COR-L47 (cell line): Measurements from ENCODE around the gene HAPLN3.

ENCODE experiments used
- DNase-seq: peaks from one replicate; lab custom pipeline; 2025; lab: John Stamatoyannopoulos, UW

HAPLN3 gene

DNA sequence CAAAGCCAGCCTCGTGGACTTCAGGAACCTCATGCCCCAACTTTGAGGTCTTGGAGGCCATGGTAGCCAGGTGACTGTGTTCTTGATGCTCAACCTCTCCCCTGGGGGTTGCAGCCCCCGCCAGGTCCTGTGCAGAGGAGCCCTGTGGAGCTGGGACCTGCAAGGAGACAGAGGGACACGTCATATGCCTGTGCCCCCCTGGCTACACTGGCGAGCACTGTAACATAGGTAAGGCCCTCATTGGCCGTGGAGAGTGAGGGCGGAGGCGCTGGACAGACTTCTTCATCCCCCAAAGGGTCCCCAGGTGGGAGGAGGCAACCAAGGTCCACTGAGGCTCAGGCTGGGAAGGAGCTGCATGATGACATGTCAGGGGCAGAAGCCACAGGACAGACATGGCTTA is 35.1 kb downstream of the HAPLN3 start:
- DNase-seq = no peak

- no peak for DNase-seq
Observed at GRCh38 chr15:88859550-88859949, 35.8 kb downstream of the HAPLN3 start.

DNA sequence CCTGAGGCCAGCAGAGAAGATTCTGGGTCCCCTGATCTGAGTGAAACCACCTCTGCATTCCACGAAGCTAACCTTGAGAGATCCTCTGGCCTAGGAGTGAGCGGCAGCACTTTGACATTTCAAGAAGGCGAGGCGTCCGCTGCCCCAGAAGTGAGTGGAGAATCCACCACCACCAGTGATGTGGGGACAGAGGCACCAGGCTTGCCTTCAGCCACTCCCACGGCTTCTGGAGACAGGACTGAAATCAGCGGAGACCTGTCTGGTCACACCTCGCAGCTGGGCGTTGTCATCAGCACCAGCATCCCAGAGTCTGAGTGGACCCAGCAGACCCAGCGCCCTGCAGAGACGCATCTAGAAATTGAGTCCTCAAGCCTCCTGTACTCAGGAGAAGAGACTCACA is 36.4 kb downstream of the HAPLN3 start:
- no peak for DNase-seq

GRCh38 chr15:88852476-88852875 is 42.9 kb downstream of the HAPLN3 start:
- DNase-seq = no peak

- no peak for DNase-seq
Observed at GRCh38 chr15:88849376-88850072, 45.8 kb downstream of the HAPLN3 start.

GRCh38 chr15:88848203-88848602 is 47.1 kb downstream of the HAPLN3 start:
- no peak for DNase-seq

DNA sequence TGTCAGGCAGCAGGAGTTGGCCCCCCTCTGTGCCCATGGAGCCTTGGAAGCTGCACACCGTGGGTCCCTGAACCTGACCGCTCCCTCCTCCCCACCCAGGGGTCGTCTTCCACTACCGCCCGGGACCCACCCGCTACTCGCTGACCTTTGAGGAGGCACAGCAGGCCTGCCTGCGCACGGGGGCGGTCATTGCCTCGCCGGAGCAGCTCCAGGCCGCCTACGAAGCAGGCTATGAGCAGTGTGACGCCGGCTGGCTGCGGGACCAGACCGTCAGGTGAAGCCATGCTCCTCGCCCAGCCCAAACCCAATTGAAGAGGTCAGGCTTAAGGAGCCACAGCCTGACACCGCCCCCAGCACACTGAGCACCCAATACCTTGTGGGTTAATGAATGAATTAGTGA is 48.2 kb downstream of the HAPLN3 start:
- DNase-seq = no peak

DNA sequence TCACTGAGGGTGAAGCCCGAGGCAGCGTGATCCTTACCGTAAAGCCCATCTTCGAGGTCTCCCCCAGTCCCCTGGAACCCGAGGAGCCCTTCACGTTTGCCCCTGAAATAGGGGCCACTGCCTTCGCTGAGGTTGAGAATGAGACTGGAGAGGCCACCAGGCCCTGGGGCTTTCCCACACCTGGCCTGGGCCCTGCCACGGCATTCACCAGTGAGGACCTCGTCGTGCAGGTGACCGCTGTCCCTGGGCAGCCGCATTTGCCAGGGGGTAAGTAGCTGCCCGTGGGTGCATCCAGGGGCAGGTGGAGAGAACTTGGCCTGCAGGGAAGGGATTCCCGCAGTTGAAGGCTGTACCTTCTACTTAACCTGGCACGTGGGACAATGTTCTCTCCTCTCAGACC is 49.7 kb downstream of the HAPLN3 start:
- DNase-seq = no peak

GRCh38 chr15:88844749-88845386 is 50.5 kb downstream of the HAPLN3 start:
- DNase-seq = no peak

DNA sequence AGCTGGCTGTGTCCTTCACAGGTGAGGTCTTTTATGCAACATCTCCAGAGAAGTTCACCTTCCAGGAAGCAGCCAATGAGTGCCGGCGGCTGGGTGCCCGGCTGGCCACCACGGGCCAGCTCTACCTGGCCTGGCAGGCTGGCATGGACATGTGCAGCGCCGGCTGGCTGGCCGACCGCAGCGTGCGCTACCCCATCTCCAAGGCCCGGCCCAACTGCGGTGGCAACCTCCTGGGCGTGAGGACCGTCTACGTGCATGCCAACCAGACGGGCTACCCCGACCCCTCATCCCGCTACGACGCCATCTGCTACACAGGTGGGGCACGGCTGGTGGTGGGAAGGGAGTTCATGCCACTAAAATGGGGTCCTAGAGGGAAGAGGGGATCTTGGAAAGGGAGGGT is 52.0 kb downstream of the HAPLN3 start:
- DNase-seq = no peak

- no peak for DNase-seq
Observed at GRCh38 chr15:88842156-88842555, 53.2 kb downstream of the HAPLN3 start.

- DNase-seq = no peak
Observed at GRCh38 chr15:88841236-88841635, 54.1 kb downstream of the HAPLN3 start.

DNA sequence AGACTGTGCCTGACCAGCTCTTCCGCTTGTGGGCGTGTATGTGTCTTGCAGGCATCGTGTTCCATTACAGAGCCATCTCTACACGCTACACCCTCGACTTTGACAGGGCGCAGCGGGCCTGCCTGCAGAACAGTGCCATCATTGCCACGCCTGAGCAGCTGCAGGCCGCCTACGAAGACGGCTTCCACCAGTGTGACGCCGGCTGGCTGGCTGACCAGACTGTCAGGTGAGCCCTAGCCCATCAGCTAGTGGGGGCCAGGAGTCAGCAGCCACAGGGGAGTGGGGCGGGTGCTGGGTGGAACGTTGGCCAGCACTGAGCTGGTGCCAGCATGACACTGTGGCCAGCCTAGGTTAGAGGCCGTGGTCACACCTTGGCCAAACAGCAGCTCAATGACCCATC is 55.4 kb downstream of the HAPLN3 start:
- DNase-seq = no peak

GRCh38 chr15:88839146-88839545 is 56.2 kb downstream of the HAPLN3 start:
- DNase-seq = no peak

DNA sequence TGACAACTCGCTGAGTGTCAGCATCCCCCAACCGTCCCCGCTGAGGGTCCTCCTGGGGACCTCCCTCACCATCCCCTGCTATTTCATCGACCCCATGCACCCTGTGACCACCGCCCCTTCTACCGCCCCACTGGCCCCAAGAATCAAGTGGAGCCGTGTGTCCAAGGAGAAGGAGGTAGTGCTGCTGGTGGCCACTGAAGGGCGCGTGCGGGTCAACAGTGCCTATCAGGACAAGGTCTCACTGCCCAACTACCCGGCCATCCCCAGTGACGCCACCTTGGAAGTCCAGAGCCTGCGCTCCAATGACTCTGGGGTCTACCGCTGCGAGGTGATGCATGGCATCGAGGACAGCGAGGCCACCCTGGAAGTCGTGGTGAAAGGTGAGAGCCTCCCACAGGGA is 56.7 kb downstream of the HAPLN3 start:
- no peak for DNase-seq

GRCh38 chr15:88835646-88836045 is 59.7 kb downstream of the HAPLN3 start:
- DNase-seq = no peak

DNA sequence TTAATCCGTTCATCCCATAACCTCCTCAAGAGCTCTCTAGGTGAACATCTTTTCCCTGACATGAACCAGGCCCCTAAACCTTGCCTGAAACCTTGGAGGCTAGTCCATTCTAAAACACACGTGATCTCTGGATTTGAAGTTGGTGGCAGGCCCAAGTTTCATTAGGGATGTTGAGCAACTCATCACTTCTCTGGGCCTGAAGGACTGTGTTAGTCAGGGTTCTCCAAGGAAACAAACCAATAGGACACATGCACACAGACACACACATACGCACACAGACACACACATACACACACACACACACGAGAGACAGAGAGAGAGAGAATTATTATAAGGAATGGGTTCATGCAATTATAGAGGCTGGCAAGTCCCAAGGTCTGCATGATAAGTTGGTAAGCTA is 60.2 kb downstream of the HAPLN3 start:
- no peak for DNase-seq

DNA sequence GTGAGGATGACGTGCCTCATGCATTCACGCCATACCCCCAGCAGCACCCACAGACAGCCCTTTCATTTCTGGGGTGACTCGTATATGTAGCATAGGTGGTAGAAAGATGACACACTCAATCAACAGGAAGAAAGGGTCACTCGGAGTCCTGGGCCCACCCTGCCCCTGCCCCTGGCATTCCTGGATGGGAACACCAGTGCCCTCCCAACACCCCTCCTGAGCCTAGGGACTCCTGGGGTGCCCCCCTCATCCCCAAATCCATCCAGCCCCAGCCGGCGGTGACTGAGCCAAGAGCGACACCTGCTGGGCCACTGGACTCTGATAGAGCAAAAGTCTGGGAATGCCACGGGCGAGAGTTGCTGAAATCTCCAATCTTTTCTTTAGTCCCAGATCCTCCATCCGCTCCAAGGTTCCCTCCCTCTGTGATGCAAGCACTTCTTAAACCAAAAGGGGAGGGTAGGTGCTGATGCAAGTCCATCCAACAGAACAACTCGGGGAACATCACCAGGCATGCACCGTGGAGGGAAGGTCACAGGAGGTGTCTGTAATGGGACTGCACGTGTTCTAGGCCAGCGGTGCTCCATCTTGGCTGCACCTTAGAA is 61.0 kb downstream of the HAPLN3 start:
- DNase-seq = no peak

DNA sequence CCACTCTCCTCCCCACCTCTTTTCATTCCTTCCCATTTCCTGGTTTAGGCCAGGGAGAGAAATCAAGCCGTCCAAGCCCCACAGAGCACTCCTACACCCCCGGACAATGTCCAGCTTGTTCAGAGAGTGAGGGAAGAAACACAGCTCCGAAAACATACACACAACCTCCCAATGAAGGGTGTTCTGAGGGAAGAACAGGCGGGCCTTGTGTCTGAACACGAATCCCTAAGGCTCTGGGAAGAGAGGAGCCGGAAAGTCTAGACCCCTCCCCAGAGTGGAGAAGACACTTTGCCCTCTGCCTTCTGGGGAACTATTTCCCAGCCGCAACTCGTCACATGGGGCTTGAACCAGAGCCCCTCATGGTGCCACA is 61.6 kb downstream of the HAPLN3 start:
- DNase-seq = no peak

GRCh38 chr15:88832820-88833730 is 62.3 kb downstream of the HAPLN3 start:
- no peak for DNase-seq

GRCh38 chr15:88830016-88830415 is 65.3 kb downstream of the HAPLN3 start:
- DNase-seq = no peak

GRCh38 chr15:88828791-88829190 is 66.6 kb downstream of the HAPLN3 start:
- DNase-seq = no peak
